ENCODE results near the gene MPZL3.

MPZL3 gene

GRCh38 chr11:118180300-118180703 is 71.9 kb downstream of the MPZL3 start:
- Mint-ChIP-seq H3K27me3 (peaks cover 35% of the 10 kb centered on the region), H3K4me3 (no peak overlapping the region), H3K27ac (ENCODE audit: low read depth) (no peak overlapping the region), H3K9me3 (no peaks in the 10 kb centered on the region), H3K4me1 (no peaks in the 10 kb centered on the region), H3K36me3 (ENCODE audit: insufficient read depth) (peaks cover 3% of the 10 kb centered on the region)
- ATAC-seq (replicated peaks; ENCODE audit: extremely low read depth, poor library complexity, severe bottlenecking) (no peak), DNase-seq (ENCODE audit: low spot score in 2 of 2) (no peak)

GRCh38 chr11:118176778-118177134 is 75.4 kb downstream of the MPZL3 start:
- no peaks in the 10 kb centered on the region for H3K4me1 Mint-ChIP-seq
- H3K27me3 Mint-ChIP-seq, result peaks cover 48% of the 10 kb centered on the region
- DNase-seq (ENCODE audit: low spot score in 2 of 2) (no peak), ATAC-seq (replicated peaks; ENCODE audit: extremely low read depth, poor library complexity, severe bottlenecking) (no peak)
- H3K9me3 Mint-ChIP-seq, result no peaks in the 10 kb centered on the region
- H3K27ac Mint-ChIP-seq (ENCODE audit: low read depth), result no peak overlapping the region
- no peak overlapping the region for H3K4me3 Mint-ChIP-seq
- H3K36me3 Mint-ChIP-seq (ENCODE audit: insufficient read depth), result no peaks in the 10 kb centered on the region

All from central memory CD8-positive, alpha-beta T cell (primary cell).